Retinal pigment epithelial cell (primary cell): ENCODE measurements around the gene MAGI2.

ENCODE experiments used
- DNase-seq: peaks from one replicate; pipeline ENCODE4 v3.0.0-alpha.2; 2010; ENCODE audit warnings: low read depth
- H3K4me3 ChIP-seq: 2 replicates; pipeline ENCODE4 v1.5.1; 2011; ENCODE audit warnings: mild to moderate bottlenecking, low read length, control low read depth, moderate library complexity
- TF ChIP-seq, protein P1 (sequence below): conservative IDR thresholded peaks from 2 replicates; pipeline ENCODE4 v1.5.1; 2011; ENCODE audit warnings: low read depth, low read length, control low read depth, inconsistent platforms

MAGI2 gene

DNA sequence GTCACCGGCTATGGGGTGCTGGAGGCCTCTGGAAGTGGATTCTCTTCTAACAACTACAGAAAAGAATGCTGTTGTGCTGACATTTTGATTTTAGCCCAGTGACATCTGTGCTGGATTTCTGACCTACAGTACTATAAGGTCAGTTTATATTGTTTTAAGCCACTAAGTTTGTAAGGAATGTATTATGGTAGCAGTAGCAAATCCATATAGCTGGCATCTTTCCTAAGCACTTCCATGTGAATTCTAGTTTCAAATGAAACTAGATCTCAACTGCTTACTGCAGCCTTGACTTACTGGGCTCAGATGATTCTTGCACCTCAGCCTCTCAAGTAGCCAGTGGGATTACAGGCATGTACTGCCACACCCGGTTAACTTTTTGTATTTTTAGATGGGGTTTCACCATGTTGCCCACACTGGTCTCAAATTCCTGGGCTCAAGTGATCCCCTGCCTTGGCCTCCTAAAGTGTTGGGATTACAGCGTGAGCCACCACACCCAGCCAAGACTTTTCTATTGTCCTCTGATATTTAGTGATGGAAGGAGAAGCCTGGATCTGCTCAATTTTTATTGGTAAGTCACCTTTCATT, 1240.9 kb downstream of the MAGI2 start:
- DNase-seq: peak; percentile 78
- no peak overlapping the region for H3K4me3 ChIP-seq
- TF ChIP-seq, protein P1, sequence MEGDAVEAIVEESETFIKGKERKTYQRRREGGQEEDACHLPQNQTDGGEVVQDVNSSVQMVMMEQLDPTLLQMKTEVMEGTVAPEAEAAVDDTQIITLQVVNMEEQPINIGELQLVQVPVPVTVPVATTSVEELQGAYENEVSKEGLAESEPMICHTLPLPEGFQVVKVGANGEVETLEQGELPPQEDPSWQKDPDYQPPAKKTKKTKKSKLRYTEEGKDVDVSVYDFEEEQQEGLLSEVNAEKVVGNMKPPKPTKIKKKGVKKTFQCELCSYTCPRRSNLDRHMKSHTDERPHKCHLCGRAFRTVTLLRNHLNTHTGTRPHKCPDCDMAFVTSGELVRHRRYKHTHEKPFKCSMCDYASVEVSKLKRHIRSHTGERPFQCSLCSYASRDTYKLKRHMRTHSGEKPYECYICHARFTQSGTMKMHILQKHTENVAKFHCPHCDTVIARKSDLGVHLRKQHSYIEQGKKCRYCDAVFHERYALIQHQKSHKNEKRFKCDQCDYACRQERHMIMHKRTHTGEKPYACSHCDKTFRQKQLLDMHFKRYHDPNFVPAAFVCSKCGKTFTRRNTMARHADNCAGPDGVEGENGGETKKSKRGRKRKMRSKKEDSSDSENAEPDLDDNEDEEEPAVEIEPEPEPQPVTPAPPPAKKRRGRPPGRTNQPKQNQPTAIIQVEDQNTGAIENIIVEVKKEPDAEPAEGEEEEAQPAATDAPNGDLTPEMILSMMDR: no peak

DNA sequence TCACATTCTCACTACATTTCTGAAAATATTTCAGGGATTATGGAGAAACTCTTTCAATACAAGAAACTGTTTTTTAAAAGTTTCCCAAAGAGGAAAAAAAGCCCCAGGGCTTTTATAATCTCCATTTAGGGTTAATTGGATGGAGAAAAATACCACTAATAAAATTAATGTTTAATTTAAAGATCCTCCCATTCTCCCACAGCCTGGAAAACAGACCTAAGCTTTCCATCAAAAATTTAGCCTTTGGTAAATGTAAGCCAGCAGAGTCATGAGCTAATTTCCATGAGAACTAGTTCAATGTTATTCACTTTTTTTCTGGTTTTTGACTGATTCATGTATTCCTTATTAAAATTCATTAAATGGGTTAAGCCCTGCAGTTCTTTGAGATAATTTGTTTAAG, 1246.2 kb downstream of the MAGI2 start:
- DNase-seq: no peak
- TF ChIP-seq, protein P1: no peak
- H3K4me3 ChIP-seq: no peak overlapping the region

DNA sequence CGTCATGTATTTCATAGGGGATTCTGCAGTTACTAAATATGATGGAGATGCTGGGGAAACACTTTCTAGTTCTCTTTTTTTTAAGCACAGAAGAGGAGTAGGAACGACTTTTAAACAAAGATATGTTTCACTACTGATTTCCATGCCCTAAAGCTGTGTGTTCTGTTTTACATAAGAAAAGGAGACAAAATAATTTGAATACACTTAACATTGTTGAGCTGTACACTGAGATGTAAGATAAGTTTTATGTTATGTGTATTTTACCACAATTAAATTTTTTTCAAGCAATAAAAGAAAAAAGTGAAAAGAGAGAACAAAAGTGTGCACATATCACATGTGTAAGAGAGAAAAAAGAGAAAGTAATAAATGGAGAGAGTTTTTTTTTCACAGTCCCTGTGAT, 1246.7 kb downstream of the MAGI2 start:
- TF ChIP-seq, protein P1: no peak
- no peak for DNase-seq
- no peak overlapping the region for H3K4me3 ChIP-seq

DNA sequence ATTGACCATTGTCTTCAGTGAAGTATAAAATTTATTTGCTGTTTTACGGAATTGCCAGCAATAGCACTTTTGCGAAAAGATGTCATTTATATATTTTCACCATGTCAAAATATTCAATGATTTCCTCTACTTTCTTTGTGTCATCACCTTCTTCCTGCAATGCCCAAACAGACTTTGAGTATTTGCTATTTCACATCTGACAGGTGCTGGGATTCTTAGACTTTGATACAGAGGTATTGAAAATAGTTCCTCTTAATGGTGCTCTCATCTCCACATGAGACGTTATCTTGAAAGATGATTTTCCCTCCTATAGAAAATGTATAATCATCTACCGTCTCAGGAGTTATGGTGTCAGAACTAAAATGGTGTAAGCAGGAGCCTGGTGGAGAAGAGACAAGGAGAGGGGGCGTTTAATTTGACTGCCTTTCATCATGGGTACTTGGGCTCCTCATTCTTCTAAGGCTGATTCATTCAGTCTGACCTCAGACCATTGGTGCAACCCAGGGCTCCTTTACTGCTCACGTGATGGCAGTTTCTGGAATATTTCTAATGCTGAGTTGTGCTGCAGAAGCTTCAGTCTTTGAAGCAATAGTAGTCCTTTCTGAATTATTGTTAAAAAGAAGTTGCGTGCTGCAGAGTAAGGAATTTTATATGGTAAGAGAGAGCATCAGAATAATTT, 1250.3 kb downstream of the MAGI2 start:
- no peak for DNase-seq
- H3K4me3 ChIP-seq: no peak overlapping the region
- TF ChIP-seq, protein P1: no peak

DNA sequence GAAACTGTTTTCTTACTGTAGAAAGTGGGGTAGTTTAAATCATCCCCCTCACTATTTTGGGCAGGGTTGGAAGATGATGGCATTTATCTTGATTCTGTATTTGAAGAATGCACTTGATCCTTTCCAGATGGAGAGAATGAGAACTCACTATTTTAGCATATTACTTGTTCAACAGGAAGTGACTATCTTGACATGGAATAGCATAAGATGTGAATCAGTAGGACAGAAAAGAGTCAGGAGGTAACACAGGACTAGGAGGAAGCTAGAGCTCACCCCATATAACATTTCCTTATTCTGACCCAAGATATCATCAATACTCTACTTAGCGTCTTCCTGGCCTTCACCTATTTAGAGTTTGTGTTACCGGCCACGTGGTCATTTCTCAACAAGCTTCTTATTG, 1254.7 kb downstream of the MAGI2 start:
- DNase-seq: no peak
- H3K4me3 ChIP-seq: no peak overlapping the region
- TF ChIP-seq, protein P1: no peak

DNA sequence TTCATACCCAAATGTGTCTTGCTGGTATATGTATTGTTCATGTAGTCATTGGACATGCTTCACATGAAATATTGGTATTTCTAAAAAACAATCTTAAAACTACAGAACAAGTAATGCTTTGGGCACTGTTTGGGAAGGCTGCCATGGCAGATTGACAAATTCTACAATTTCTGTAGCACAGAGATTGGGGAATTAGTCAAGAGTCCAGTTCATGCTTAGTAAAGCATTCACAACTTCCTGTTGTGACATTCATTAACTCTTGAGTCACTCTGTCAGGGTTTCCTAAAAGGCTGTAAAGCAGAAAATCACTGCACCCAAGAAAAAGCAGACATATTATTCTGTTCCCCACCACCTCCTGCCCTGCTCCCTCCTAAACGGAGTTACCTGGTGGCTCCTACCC, 1256.0 kb downstream of the MAGI2 start:
- DNase-seq: no peak
- H3K4me3 ChIP-seq: no peak overlapping the region
- TF ChIP-seq, protein P1: no peak

DNA sequence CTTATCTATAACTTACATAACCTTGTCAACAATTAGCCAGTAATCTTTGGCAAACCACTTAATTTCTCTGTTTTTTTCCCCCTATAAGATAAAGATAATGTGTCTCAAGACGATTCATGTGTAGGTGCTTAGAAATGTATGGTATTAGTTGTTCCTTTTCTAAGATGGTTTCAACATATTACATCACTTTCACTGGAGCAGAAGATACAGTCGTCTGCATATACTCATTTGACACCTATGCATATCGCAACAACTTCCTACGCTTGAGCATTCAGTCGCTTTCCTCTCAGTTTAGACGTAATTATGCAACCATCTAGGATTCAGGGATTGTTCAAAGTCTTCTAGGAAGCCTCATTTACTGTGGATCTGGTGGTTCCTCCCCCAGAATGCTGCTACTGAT, 1258.2 kb downstream of the MAGI2 start:
- H3K4me3 ChIP-seq: no peak overlapping the region
- TF ChIP-seq, protein P1: no peak
- no peak for DNase-seq
